ENCODE data around the gene CARS2.
"Not testable (repeated sequence)": the region's sequence is repeated elsewhere in the genome, so short reads cannot be mapped to it uniquely, and the experiment has no call there.

Gene CARS2

GRCh38 chr13:110705826-110706569 lies at the start of gene CARS2:
CARS2 (minus strand) TSS chr13:110706116; CDS start chr13:110706093, 23 bp downstream.
- peak; percentile 92 for DNase-seq

- no peak for DNase-seq
These were observed 42.4 kb upstream of the CARS2 start for GRCh38 chr13:110748271-110748670.

- DNase-seq = no peak
These were observed 40.5 kb upstream of the CARS2 start for GRCh38 chr13:110746438-110746837.

GRCh38 chr13:110743687-110744086 lies 37.8 kb upstream of the CARS2 start:
- DNase-seq = no peak

GRCh38 chr13:110737555-110737954 lies 31.6 kb upstream of the CARS2 start:
- DNase-seq = no peak

- no peak for DNase-seq
These were observed 28.6 kb upstream of the CARS2 start for GRCh38 chr13:110734561-110734960.

- DNase-seq = no peak
These were observed 25.2 kb upstream of the CARS2 start for GRCh38 chr13:110731072-110731471.

- no peak for DNase-seq
These were observed 20.8 kb upstream of the CARS2 start for GRCh38 chr13:110726726-110727125.

GRCh38 chr13:110726153-110726552 lies 20.2 kb upstream of the CARS2 start:
- not testable (repeated sequence) for DNase-seq

GRCh38 chr13:110723598-110723997 lies 17.7 kb upstream of the CARS2 start:
- DNase-seq = no peak

- no peak for DNase-seq
These were observed 17.1 kb upstream of the CARS2 start for GRCh38 chr13:110722971-110723370.

GRCh38 chr13:110719036-110719710 lies 13.3 kb upstream of the CARS2 start:
- no peak for DNase-seq

GRCh38 chr13:110716247-110716515 lies 10.3 kb upstream of the CARS2 start:
- no peak for DNase-seq

- peak; percentile 100 for DNase-seq
These were observed 9.7 kb upstream of the CARS2 start for GRCh38 chr13:110715395-110716246.

GRCh38 chr13:110714797-110715394 lies 9.0 kb upstream of the CARS2 start:
- DNase-seq = no peak

- no peak for DNase-seq
These were observed 8.3 kb upstream of the CARS2 start for GRCh38 chr13:110713981-110714796.

GRCh38 chr13:110713642-110713952 lies 7.7 kb upstream of the CARS2 start, which contains the start of gene ING1:
ING1 (plus strand) TSS chr13:110713700; CDS start chr13:110714150, 450 bp downstream.
- no peak for DNase-seq

- peak; percentile 97 for DNase-seq
These were observed 7.1 kb upstream of the CARS2 start for GRCh38 chr13:110712849-110713641.

- DNase-seq = peak; percentile 77
These were observed 6.3 kb upstream of the CARS2 start for GRCh38 chr13:110712081-110712848.

- no peak for DNase-seq
These were observed 855 bp upstream of the CARS2 start for GRCh38 chr13:110706570-110707372.
